HepG2 (cell line): ENCODE measurements around the gene CDK17. TPM values are rescaled to one million over a fixed set of nuclear protein-coding genes. Genes with fewer than 3 reads are reported as not detected.

Source experiments
- ATAC-seq: fragments of 200-7000 bp; cut with Tn5 transposase; 3 replicates; pipeline ENCODE4 v1.9.1; 2020; ENCODE audit warnings: mild to moderate bottlenecking, moderate library complexity
- BruUV-seq: library from RNA; stranded (reverse); fragments of 400-500 nt; replicated peaks from 2 replicates; lab custom pipeline; 2021; lab: Mats Ljungman, UMichigan
- CTCF ChIA-PET: fragments of 300-600 bp; formaldehyde crosslinking; extraction: SDS; loops from one replicate; lab custom pipeline; 2021; ENCODE audit warnings: low total read pairs, inconsistent platforms, low intra/inter-chr PET ratio; lab: Yijun Ruan, JAX
- POLR2A ChIA-PET: fragments of 350-600 bp; sonication (Branson Sonifier 250); formaldehyde crosslinking; loops from one replicate; lab custom pipeline; 2020; ENCODE audit warnings: antibody characterized with exemption, inconsistent platforms; lab: Yijun Ruan, JAX
- DNase-seq: peaks from one replicate; pipeline ENCODE4 v3.0.0-alpha.2; 2015; ENCODE audit warnings: low spot score
- FAIRE-seq: peaks from 3 replicates; lab custom pipeline; 2011; peaks lifted over from hg19 to GRCh38; lab: Jason Lieb, UNC
- H2AFZ ChIP-seq: one replicate; pipeline ENCODE4 v1.6.1; 2011; ENCODE audit warnings: low read length, inconsistent platforms
- H3K27ac ChIP-seq: fragments of 300-600 bp; 3 replicates; pipeline ENCODE4 v1.8.0; 2011; ENCODE audit warnings: mixed run types, mild to moderate bottlenecking, mixed read lengths, low read length, inconsistent platforms; ENCODE audit not compliant: insufficient read depth; ENCODE audit errors: extremely low read length
- H3K27me3 ChIP-seq, 2 experiments: fragments of 200-600 bp in 1 of 2; 2 replicates in 1 of 2; 3 replicates in 1 of 2; pipeline versions ENCODE4 v1.6.0 to v1.8.0; 2011; ENCODE audit warnings: low read length in 2 of 2, mild to moderate bottlenecking in 2 of 2, moderate library complexity in 2 of 2, inconsistent platforms in 1 of 2; ENCODE audit not compliant: insufficient read depth in 2 of 2, control insufficient read depth in 1 of 2
- H3K36me3 ChIP-seq, 2 experiments: fragments of 200-600 bp in 1 of 2; replicated peaks in 1 of 2; 2 replicates in 1 of 2; 3 replicates in 1 of 2; pipeline versions ENCODE4 v1.5.1 to v1.8.0; 2011; ENCODE audit warnings: low read length in 2 of 2, inconsistent platforms in 1 of 2; ENCODE audit not compliant: insufficient read depth in 2 of 2, control insufficient read depth in 1 of 2
- H3K4me1 ChIP-seq: 2 replicates; pipeline ENCODE4 v1.5.1; 2012; ENCODE audit warnings: low read length, inconsistent platforms; ENCODE audit not compliant: insufficient read depth
- H3K4me2 ChIP-seq: 2 replicates; pipeline ENCODE4 v1.6.0; 2011; ENCODE audit warnings: low read depth, low read length, inconsistent platforms
- H3K4me3 ChIP-seq, 3 experiments: fragments of 200-600 bp in 1 of 3; sonication (generic), shearing (Covaris generic) in 1 of 3; replicated peaks in 1 of 3; 2 replicates each; pipeline ENCODE4 v1.5.1; 2011 to 2016; ENCODE audit warnings: low read length in 3 of 3, inconsistent platforms in 2 of 3, low read depth in 2 of 3, mild to moderate bottlenecking in 2 of 3, control low read depth in 1 of 3, mixed read lengths in 1 of 3; ENCODE audit not compliant: insufficient read depth in 1 of 3
- H3K79me2 ChIP-seq: one replicate; pipeline ENCODE4 v1.6.1; 2011; ENCODE audit warnings: low read length, inconsistent platforms; ENCODE audit not compliant: insufficient read depth
- H3K9ac ChIP-seq: 2 replicates; pipeline ENCODE4 v1.6.0; 2011; ENCODE audit warnings: mild to moderate bottlenecking, low read depth, low read length, inconsistent platforms; ENCODE audit not compliant: insufficient read depth
- H3K9me3 ChIP-seq: 2 replicates; pipeline ENCODE4 v1.5.1; 2012; ENCODE audit warnings: mild to moderate bottlenecking, low read length
- H4K20me1 ChIP-seq: 2 replicates; pipeline ENCODE4 v1.6.0; 2011; ENCODE audit warnings: inconsistent platforms, mild to moderate bottlenecking, low read length, moderate library complexity; ENCODE audit not compliant: insufficient read depth
- BHLHE40 ChIP-seq: IDR thresholded peaks from 2 replicates; pipeline ENCODE4 v1.6.1; 2011; ENCODE audit warnings: low read length, improper control_type of control experiment
- EZH2 ChIP-seq: conservative IDR thresholded peaks from 2 replicates; pipeline ENCODE4 v1.6.1; 2012; ENCODE audit warnings: mild to moderate bottlenecking, low read depth, low read length, moderate library complexity
- GATAD2A ChIP-seq: IDR thresholded peaks from 2 replicates; pipeline ENCODE4 v1.6.1; 2016
- IRX3 ChIP-seq: sonication (generic); formaldehyde crosslinking; IDR thresholded peaks from 2 replicates; pipeline ENCODE4 v1.8.1; 2023; ENCODE audit warnings: mild to moderate bottlenecking, low read depth, missing genetic modification reagents, borderline replicate concordance
- NFIB ChIP-seq: sonication (generic); formaldehyde crosslinking; IDR thresholded peaks from 2 replicates; pipeline ENCODE4 v1.9.0; 2021; ENCODE audit warnings: missing genetic modification reagents, mild to moderate bottlenecking, borderline replicate concordance
- NRL ChIP-seq: sonication (generic); formaldehyde crosslinking; IDR thresholded peaks from 2 replicates; pipeline ENCODE4 v1.5.0; 2020; ENCODE audit warnings: missing genetic modification reagents, mild to moderate bottlenecking, moderate library complexity, borderline replicate concordance
- ZEB1 ChIP-seq: IDR thresholded peaks from 2 replicates; pipeline ENCODE4 v1.6.1; 2012; ENCODE audit warnings: mild to moderate bottlenecking, low read depth, inconsistent platforms; ENCODE audit not compliant: insufficient replicate concordance
- ZNF143 ChIP-seq: sonication (generic); formaldehyde crosslinking; IDR thresholded peaks from 2 replicates; pipeline ENCODE4 v1.4.0; 2020; ENCODE audit warnings: missing genetic modification reagents
- ZNF335 ChIP-seq: sonication (generic); formaldehyde crosslinking; IDR thresholded peaks from 2 replicates; pipeline ENCODE4 v1.4.0; 2020; ENCODE audit warnings: missing genetic modification reagents
- ZNF496 ChIP-seq: sonication (generic); formaldehyde crosslinking; IDR thresholded peaks from 2 replicates; pipeline ENCODE4 v1.8.1; 2023; ENCODE audit warnings: mild to moderate bottlenecking, moderate library complexity, missing genetic modification reagents; ENCODE audit not compliant: insufficient replicate concordance
- ZNF577 ChIP-seq: sonication (generic); formaldehyde crosslinking; IDR thresholded peaks from 2 replicates; pipeline ENCODE4 v1.4.0; 2020; ENCODE audit warnings: mild to moderate bottlenecking, low read depth, missing genetic modification reagents, borderline replicate concordance
- ZNF850 ChIP-seq: sonication (generic); formaldehyde crosslinking; conservative IDR thresholded peaks from 2 replicates; pipeline ENCODE4 v1.9.0; 2021; ENCODE audit warnings: mild to moderate bottlenecking, missing genetic modification reagents
- ZSCAN30 ChIP-seq: sonication (generic); formaldehyde crosslinking; IDR thresholded peaks from 2 replicates; pipeline ENCODE4 v1.5.0; 2020; ENCODE audit warnings: mild to moderate bottlenecking, missing genetic modification reagents
- ZZZ3 ChIP-seq: sonication (generic); formaldehyde crosslinking; IDR thresholded peaks from 2 replicates; pipeline ENCODE4 v1.4.0; 2020; ENCODE audit warnings: missing genetic modification reagents, mild to moderate bottlenecking, borderline replicate concordance
- in situ Hi-C: cut with HindIII; loops from 2 replicates; pipeline ENCODE4 v1.10.0; 2017; ENCODE audit warnings: low pct_unique_long_range_greater_than_20kb; ENCODE audit not compliant: extremely low pct_ligation_motif_present
- intact Hi-C: fragments of 100-400 bp; cut with micrococcal nuclease; formaldehyde crosslinking; loops from one replicate; pipeline ENCODE4 v1.10.0; 2022; ENCODE audit not compliant: unreplicated experiment
- polyA plus RNA-seq, 8 experiments: library from polyadenylated mRNA; depleted of rRNA in 3 of 8; stranded (reverse) in 7 of 8; unstranded in 1 of 8; fragments of >200 nt; fragmentation: Illumina TruSeq in 4 of 8; extraction: Trizol in 4 of 8; gene quantifications; 2 replicates each; pipeline versions ENCODE4 v1.2.1 to v1.2.3, GENCODE V29; 2011 to 2016; ENCODE audit warnings: low read depth in 4 of 8, missing spikeins in 1 of 8, mixed read lengths in 1 of 8; ENCODE audit not compliant: insufficient read depth in 1 of 8
- total RNA-seq, 5 experiments: library from RNA; depleted of rRNA; stranded (reverse); fragments of >200 nt; fragmentation: Illumina TruSeq; extraction: Trizol; gene quantifications; 2 replicates each; pipeline ENCODE4 v1.2.3, GENCODE V29; 2016; ENCODE audit warnings: low read depth in 1 of 5
- TF ChIP-seq, protein P1 (sequence below), 2 experiments: sonication (generic) in 1 of 2; formaldehyde crosslinking in 1 of 2; IDR thresholded peaks; 2 replicates each; pipeline versions ENCODE4 v1.4.0 to v1.6.1; 2016 to 2020; ENCODE audit warnings: borderline replicate concordance in 1 of 2, low read depth in 1 of 2, mild to moderate bottlenecking in 1 of 2, missing genetic modification reagents in 1 of 2
- TF ChIP-seq, protein P2 (sequence below): sonication (generic); formaldehyde crosslinking; IDR thresholded peaks from 2 replicates; pipeline ENCODE4 v1.4.0; 2020; ENCODE audit warnings: missing genetic modification reagents, mild to moderate bottlenecking, borderline replicate concordance
- TF ChIP-seq, protein P3 (sequence below): sonication (generic); formaldehyde crosslinking; IDR thresholded peaks from 2 replicates; pipeline ENCODE4 v1.5.0; 2020; ENCODE audit warnings: mild to moderate bottlenecking, missing genetic modification reagents, moderate library complexity

Gene CDK17
- total and polyA plus RNA-seq, 2 of the 13 experiments (the other 11 are each of a cell fraction or from before 2014, with no cell fraction given): 9.9 to 22.3 TPM

DNA sequence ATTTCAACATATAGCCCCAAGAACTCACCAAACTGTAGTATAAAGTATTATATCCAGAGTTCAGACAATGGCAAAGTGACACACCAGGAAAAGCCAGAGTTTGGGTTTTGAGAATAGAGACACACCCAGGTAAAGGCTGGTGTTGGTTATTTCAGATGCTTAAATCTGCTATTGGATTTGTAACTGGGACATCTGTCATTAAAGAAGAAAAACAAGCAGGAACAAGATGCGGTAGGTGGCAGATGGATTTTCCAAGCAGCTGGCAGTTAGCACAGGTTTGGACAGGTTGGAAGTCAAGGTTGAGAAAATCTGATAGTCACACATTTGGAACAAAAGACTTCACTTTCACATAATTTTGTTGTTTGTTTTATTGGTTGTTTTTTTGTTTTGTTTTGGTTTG, 14.4 kb upstream of the CDK17 start (continued):
- TF ChIP-seq ZNF143 (CRISPR knock-in tag): no peak
- TF ChIP-seq ZEB1: no peak
- TF ChIP-seq, protein P1, sequence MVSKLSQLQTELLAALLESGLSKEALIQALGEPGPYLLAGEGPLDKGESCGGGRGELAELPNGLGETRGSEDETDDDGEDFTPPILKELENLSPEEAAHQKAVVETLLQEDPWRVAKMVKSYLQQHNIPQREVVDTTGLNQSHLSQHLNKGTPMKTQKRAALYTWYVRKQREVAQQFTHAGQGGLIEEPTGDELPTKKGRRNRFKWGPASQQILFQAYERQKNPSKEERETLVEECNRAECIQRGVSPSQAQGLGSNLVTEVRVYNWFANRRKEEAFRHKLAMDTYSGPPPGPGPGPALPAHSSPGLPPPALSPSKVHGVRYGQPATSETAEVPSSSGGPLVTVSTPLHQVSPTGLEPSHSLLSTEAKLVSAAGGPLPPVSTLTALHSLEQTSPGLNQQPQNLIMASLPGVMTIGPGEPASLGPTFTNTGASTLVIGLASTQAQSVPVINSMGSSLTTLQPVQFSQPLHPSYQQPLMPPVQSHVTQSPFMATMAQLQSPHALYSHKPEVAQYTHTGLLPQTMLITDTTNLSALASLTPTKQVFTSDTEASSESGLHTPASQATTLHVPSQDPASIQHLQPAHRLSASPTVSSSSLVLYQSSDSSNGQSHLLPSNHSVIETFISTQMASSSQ (IDR thresholded peaks at IDR 0.05; ENCODE audit: low read depth): no peak
- TF ChIP-seq, protein P1 (CRISPR knock-in tag; IDR thresholded peaks at IDR 0.05; ENCODE audit: borderline replicate concordance): no peak
- TF ChIP-seq, all 625 proteins: peak for 0

- FAIRE-seq (no peak), DNase-seq (no peak)
- Histone ChIP-seq H3K36me3 (no peaks in the 10 kb centered on the region), H3K27me3 (peaks cover 0 to 5% of the 10 kb centered on the region in 2 experiments; a peak in 1 of 5 replicates), H3K4me1 (peaks cover 28% of the 10 kb centered on the region), H3K9ac (no peak overlapping the region), H3K79me2 (no peaks in the 10 kb centered on the region), H3K9me3 (no peaks in the 10 kb centered on the region)
- in situ Hi-C loops: no loop called here
- CTCF ChIA-PET: no interaction called here
- no TSS peak for BruUV-seq
- TF ChIP-seq IRX3 (CRISPR knock-in tag) (no peak), EZH2 (no peak), GATAD2A (CRISPR knock-in tag) (no peak), NFIB (CRISPR knock-in tag) (no peak), ZNF496 (CRISPR knock-in tag) (no peak), BHLHE40 (no peak), ZZZ3 (CRISPR knock-in tag) (no peak), ZNF577 (CRISPR knock-in tag) (no peak), NRL (CRISPR knock-in tag) (no peak), ZNF850 (CRISPR knock-in tag) (no peak), ZSCAN30 (CRISPR knock-in tag) (no peak), ZNF335 (CRISPR knock-in tag) (no peak)
- TF ChIP-seq, protein P2, sequence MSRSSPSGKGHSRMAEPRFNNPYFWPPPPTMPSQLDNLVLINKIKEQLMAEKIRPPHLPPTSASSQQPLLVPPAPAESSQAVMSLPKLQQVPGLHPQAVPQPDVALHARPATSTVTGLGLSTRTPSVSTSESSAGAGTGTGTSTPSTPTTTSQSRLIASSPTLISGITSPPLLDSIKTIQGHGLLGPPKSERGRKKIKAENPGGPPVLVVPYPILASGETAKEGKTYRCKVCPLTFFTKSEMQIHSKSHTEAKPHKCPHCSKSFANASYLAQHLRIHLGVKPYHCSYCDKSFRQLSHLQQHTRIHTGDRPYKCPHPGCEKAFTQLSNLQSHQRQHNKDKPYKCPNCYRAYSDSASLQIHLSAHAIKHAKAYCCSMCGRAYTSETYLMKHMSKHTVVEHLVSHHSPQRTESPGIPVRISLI (CRISPR knock-in tag): no peak
- TF ChIP-seq, protein P3, sequence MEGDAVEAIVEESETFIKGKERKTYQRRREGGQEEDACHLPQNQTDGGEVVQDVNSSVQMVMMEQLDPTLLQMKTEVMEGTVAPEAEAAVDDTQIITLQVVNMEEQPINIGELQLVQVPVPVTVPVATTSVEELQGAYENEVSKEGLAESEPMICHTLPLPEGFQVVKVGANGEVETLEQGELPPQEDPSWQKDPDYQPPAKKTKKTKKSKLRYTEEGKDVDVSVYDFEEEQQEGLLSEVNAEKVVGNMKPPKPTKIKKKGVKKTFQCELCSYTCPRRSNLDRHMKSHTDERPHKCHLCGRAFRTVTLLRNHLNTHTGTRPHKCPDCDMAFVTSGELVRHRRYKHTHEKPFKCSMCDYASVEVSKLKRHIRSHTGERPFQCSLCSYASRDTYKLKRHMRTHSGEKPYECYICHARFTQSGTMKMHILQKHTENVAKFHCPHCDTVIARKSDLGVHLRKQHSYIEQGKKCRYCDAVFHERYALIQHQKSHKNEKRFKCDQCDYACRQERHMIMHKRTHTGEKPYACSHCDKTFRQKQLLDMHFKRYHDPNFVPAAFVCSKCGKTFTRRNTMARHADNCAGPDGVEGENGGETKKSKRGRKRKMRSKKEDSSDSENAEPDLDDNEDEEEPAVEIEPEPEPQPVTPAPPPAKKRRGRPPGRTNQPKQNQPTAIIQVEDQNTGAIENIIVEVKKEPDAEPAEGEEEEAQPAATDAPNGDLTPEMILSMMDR: no peak
- TF ChIP-seq, all 625 proteins: peak for 0
- Histone ChIP-seq H2AFZ (no peak overlapping the region), H3K27ac (no peak overlapping the region), H3K4me2 (no peak overlapping the region), H3K4me3 (no peak overlapping the region), H4K20me1 (no peaks in the 10 kb centered on the region)
- ATAC-seq: no peak
- POLR2A ChIA-PET: no interaction called here
- intact Hi-C loops: loop anchor here (5.0 kb wide), 1 partner anchor 75 kb away; the partner anchor contains the start of gene CFAP54
Observed at GRCh38 chr12:96412431-96412830, 12.2 kb upstream of the CDK17 start.
